HG03460 (cell line): ENCODE measurements around the gene ARNT2.

Experiments
- ATAC-seq: cut with Tn5 transposase; IDR thresholded peaks from one replicate; pipeline ENCODE4 v1.9.1; 2021; ENCODE audit not compliant: unreplicated experiment

ARNT2 gene

GRCh38 chr15:80464951-80465625 is 60.9 kb downstream of the ARNT2 start:
- no peak for ATAC-seq

- ATAC-seq = no peak
Observed at GRCh38 chr15:80465626-80466005, 61.4 kb downstream of the ARNT2 start.

DNA sequence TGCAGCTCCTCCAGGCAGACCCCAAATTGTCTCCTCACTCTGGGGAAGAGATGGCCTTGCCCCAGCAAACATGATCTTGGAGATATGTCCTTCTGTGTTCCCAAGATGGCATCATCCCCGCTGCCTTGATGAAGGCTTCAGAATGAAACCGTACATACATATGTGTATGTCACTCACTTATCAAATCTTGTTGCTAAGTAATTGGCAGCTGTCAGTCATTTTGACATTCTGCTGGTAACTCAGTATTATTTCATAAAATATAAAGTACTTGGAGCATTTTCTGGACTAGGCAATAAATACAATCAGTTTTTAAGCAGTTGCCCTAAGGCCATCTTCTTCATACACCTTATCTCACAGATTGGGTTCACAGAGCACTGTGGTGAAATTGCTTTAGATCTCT is 62.4 kb downstream of the ARNT2 start:
- ATAC-seq = no peak

DNA sequence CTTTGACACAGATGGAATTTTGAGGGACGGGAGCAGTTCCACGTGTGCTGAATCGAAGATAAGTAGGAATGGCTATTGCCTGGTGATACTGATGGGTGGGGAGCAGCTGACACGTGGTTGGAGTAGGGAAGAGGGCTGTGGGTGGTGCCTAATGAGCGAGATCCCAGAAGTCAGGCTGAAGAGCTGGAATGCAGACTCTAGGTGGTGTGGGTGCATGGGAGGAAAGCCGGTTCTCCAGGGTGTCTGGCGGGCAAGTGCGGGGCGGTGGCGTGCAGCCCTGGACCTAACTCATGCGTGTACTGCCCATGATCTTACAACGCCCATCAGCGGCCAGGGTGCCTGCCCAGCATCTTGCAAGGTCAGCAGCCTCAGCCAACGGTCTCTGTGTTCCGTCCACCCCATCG is 63.1 kb downstream of the ARNT2 start:
- ATAC-seq = no peak

DNA sequence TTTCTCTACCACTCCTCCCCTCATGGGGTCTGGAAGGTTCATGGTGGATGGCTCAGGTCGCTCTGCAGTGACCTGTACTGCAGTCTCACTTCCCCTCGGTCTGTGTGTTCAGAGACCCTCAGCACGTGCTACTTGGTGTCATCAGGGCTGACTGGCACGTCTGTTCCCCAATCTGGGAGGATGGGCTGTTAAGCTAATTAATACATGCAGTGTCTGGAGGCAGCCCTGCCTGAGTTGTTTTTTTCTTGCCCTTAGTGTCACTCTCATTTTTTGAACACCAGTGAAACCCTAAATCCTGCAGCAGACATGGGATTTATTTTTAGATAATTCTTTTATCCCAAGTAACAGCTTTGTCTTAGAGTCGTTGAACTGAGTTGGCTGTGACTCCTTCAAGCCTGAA is 64.6 kb downstream of the ARNT2 start:
- ATAC-seq = no peak

GRCh38 chr15:80471881-80472280 is 67.7 kb downstream of the ARNT2 start:
- no peak for ATAC-seq

GRCh38 chr15:80473286-80474223 is 69.4 kb downstream of the ARNT2 start:
- ATAC-seq = no peak

GRCh38 chr15:80474224-80475215 is 70.3 kb downstream of the ARNT2 start:
- no peak for ATAC-seq

DNA sequence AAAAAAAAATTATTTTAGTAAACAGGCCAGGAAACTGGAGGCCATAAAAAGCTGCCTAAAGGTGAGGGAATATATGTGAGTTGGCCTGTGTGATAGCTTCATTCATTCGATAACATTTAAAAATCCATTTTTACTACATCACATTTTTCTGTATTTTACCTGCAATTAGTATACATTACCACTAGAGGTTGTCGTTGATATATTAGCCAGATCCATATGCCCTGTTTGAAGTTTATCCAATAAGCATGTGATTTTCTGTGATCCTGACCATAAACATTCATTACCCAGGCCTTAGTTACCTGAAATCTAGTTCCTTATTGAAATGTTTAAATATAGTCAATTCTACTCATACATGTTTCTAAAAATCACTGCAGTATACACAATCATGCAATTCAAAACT is 71.4 kb downstream of the ARNT2 start:
- ATAC-seq = no peak

DNA sequence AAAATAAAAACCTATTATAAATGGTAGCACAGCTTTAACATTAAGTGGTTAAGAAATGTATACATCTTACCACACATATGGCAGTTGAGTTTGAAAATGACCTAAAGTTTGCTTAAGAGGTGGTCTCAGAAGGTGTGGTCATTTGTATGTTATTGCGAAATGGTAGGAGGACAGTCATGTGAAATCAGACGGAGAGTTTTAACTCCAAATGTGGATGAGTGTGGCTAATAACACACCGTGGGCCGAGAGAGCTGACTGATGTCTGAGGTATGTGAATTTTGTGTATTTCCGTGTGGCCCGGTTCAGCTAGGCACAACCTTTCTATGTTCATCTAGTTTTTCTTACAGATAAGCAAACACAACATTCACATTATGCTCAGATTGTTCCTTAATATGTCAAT is 71.9 kb downstream of the ARNT2 start:
- ATAC-seq = no peak

DNA sequence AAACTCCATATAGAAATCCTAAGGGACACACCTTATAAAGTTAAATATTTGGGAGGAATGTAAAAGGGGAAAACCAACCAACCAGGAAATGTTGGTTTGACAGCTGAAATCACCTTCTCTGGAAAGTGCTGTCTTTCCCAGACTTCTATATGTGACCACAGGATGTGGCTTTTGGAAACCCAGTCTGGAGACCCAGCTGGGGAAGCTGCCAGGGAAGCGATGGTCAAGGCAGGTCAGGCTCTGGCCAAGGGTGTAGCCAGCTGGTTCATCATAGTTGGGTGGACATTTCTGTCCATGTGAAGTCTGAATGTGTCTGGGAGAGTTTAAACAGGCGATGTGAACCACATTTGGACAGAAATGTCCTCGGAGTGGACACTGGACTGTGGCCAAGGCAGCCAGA is 73.9 kb downstream of the ARNT2 start:
- no peak for ATAC-seq

DNA sequence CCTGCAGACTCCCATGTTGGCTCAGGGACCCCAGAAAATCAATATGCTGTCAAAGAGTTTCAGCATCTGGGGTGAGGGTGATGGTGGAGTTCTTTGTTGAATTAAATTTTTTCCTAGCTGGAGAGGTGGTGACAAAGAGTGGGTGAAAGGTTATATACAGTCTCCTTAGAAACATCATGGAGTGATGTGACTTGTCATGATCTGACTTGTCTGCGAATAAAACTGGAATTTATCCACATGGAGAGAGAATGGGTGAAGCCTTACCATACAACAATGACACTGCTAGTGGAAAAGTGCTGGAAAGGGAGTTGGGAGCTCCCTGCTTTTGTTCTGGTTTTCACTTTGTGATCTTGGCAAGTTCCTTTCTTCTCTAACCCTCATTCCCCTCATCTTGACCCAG is 75.0 kb downstream of the ARNT2 start:
- no peak for ATAC-seq

GRCh38 chr15:80480171-80480811 is 76.1 kb downstream of the ARNT2 start:
- ATAC-seq = no peak

GRCh38 chr15:80480909-80481308 is 76.7 kb downstream of the ARNT2 start:
- no peak for ATAC-seq

- ATAC-seq = no peak
Observed at GRCh38 chr15:80482696-80483095, 78.5 kb downstream of the ARNT2 start.

GRCh38 chr15:80483725-80484161 is 79.6 kb downstream of the ARNT2 start:
- no peak for ATAC-seq

DNA sequence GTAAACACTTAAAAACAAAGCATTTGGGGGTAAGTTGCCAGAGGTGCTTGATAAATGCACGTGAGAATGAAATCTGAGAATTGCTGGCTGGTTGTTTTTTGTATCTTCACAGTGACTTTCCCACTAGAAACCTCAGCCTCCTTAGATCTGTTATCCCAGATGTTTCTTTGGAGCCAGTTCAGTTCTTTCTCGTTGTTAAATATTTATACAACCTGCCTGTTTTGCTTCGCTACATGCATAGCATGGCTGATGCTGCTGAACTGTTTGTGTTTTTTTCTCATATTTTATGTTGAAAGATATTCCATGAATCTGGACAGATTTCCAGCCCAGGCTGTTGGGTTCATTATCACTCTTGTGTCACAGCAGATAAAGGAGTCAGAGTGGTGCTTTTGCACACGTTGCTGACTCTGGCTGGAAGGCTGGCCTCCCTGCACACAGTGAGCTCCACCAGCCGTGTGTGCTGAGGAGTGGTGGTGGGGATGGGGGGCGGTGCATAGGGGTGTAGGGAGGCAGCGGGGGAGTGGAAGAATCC is 80.2 kb downstream of the ARNT2 start:
- no peak for ATAC-seq

GRCh38 chr15:80485370-80486164 is 81.4 kb downstream of the ARNT2 start:
- no peak for ATAC-seq

DNA sequence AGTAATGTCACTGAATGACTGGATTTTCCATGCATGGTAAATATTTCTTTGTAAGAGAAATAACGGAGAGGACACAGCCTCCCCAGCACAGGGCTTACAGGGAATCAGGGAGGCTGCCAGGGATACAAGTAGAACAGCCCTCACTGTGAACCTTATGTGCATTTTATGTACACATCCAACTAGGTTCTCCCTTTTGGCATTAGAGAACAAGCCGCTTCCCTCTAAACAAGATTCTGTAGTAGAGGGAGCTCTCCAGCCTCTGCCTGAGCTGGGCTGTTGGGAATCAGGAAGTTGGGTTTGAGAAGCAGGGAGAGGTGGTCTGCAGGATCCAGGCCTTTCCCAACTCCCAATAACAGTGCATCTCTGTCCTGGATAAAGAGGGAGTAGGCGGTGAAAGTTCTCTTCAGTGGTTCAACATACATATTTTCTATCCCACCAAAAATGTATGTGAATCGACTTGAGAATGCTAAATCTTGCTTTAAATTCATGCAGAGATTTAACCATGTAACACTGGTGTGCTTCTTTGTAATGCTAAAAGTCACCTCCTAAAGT is 83.7 kb downstream of the ARNT2 start:
- no peak for ATAC-seq
